ENCODE data around the gene WDR70.
"Not testable (repeated sequence)": the region's sequence is repeated elsewhere in the genome, so short reads cannot be mapped to it uniquely, and the experiment has no call there.

Gene WDR70

GRCh38 chr5:37471666-37472197 is 92.6 kb downstream of the WDR70 start:
- TF ChIP-seq, protein P1, sequence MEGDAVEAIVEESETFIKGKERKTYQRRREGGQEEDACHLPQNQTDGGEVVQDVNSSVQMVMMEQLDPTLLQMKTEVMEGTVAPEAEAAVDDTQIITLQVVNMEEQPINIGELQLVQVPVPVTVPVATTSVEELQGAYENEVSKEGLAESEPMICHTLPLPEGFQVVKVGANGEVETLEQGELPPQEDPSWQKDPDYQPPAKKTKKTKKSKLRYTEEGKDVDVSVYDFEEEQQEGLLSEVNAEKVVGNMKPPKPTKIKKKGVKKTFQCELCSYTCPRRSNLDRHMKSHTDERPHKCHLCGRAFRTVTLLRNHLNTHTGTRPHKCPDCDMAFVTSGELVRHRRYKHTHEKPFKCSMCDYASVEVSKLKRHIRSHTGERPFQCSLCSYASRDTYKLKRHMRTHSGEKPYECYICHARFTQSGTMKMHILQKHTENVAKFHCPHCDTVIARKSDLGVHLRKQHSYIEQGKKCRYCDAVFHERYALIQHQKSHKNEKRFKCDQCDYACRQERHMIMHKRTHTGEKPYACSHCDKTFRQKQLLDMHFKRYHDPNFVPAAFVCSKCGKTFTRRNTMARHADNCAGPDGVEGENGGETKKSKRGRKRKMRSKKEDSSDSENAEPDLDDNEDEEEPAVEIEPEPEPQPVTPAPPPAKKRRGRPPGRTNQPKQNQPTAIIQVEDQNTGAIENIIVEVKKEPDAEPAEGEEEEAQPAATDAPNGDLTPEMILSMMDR (IDR thresholded peaks at IDR 0.05) = no peak
- DNase-seq (ENCODE audit: low spot score) = no peak
- Histone ChIP-seq H3K27ac (no peak overlapping the region), H3K4me3 (no peak overlapping the region)

DNA sequence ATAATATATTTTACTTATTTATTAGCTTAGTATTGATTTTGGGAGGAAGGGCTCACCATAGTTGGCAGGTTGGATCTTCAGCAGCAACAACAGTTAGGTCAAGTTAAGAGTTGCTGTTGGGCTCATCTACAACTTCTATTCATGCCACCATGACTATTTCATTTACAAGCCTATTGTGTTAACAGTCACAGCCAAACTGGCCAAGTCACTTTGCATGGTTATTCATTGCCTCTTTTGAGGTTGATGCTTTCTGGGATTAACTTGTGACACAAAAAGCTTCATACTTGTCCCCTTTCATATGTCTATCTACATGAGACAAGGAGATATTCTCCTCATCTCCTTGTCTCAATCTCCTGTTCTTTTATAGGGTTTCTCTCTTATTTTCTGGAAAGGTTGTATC is 98.3 kb downstream of the WDR70 start:
- no peak overlapping the region for H3K4me3 ChIP-seq
- TF ChIP-seq, protein P1 (IDR thresholded peaks at IDR 0.05) = no peak
- no peak overlapping the region for H3K27ac ChIP-seq
- no peak for DNase-seq (ENCODE audit: low spot score)

GRCh38 chr5:37478121-37478894 is 99.2 kb downstream of the WDR70 start:
- TF ChIP-seq, protein P1 (IDR thresholded peaks at IDR 0.05) = no peak
- DNase-seq (ENCODE audit: low spot score) = no peak
- no peak overlapping the region for H3K4me3 ChIP-seq
- H3K27ac ChIP-seq = no peak overlapping the region

DNA sequence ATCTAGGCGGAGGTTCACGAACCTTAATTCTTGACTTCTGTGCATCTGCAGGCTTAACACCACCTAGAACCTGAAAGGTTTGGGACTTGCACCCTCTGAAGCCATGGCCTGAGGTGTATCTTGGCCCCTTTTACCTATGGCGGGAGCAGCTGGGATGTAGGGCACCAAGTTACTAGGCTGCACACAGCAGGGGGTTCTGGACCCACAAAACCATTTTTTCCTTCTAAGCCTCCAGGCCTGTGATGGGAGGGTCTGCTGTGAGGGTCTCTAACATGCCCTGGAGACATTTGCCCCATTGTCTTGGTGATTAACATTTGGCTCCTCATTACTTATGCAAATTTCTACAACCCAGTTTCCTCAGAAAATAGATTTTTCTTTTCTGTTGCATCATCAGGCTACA is 102.3 kb downstream of the WDR70 start:
- not testable (repeated sequence) for DNase-seq (ENCODE audit: low spot score); H3K27ac ChIP-seq; H3K4me3 ChIP-seq

- H3K27ac ChIP-seq = no peak overlapping the region
- no peak overlapping the region for H3K4me3 ChIP-seq
- TF ChIP-seq, protein P1 (IDR thresholded peaks at IDR 0.05) = no peak
- no peak for DNase-seq (ENCODE audit: low spot score)
Measured at GRCh38 chr5:37490120-37490810, 111.1 kb downstream of the WDR70 start.

DNA sequence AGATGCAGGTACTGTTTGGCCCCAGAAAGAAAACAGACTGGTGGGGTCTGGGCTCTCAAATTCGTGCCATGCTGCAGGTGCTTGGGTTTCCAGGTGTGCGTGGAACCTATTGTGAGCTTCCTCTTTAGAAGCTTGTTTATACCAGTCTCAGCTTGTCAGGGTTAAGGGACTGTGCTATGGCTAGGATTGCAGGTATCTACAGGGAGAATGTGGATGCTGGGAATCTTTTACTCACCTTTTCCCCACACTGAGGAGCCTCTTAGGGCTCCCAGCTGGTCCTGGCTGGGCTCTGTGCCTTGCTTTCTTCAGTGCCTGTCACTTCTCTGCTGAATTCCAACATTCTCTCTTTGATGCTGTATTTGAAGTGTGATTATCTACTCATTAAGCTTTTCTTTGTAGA is 111.8 kb downstream of the WDR70 start:
- no peak overlapping the region for H3K27ac ChIP-seq
- TF ChIP-seq, protein P1 (IDR thresholded peaks at IDR 0.05) = no peak
- DNase-seq (ENCODE audit: low spot score) = no peak
- no peak overlapping the region for H3K4me3 ChIP-seq

DNA sequence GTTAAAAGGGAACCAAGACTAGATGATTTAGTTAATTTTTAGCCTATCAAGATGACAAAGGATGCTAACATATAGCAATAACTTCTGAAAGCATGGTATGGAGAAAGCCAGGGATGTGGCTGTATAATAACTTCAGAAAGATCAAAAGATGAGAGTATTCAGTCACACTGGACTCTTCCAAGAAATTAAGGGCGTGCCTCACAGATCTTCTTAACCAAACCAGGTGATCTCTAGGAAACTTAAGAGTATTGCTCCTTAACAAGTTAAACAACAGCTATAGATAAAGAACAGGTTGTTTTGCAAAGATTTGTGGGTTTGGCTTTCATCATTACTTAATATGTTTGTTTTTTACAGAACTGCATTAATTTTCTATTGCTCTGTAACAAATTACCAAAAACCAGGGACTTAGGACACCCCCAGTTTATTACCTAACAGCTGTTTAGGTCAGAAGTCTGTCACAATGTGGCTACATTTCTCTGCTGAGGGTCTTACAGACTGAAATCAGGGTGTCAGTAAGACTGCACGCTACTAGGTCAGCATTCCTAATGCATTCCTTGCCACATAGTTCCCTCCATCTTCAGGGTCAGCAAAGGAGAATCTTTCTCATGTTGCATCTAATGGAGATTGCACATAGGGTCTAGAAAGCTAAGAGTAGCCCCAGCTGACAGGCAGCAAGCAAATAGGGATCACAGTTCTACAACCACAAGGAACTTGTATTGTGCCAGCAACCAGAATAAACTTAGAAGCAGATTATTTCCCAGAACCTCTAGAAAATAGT is 113.8 kb downstream of the WDR70 start:
- no peak for DNase-seq (ENCODE audit: low spot score)
- TF ChIP-seq, protein P1 (IDR thresholded peaks at IDR 0.05) = no peak
- Histone ChIP-seq H3K27ac (no peak overlapping the region), H3K4me3 (no peak overlapping the region)

Measured in coronary artery (tissue), 2 donors.